ENCODE data around the gene MARCKS. TPM values are rescaled to one million over a fixed set of nuclear protein-coding genes. Genes with fewer than 3 reads are reported as not detected.

The MARCKS gene
- polyA plus RNA-seq, 2 of the 4 experiments (the other 2 are of a cell fraction) = 21.2 to 39.4 TPM

DNA sequence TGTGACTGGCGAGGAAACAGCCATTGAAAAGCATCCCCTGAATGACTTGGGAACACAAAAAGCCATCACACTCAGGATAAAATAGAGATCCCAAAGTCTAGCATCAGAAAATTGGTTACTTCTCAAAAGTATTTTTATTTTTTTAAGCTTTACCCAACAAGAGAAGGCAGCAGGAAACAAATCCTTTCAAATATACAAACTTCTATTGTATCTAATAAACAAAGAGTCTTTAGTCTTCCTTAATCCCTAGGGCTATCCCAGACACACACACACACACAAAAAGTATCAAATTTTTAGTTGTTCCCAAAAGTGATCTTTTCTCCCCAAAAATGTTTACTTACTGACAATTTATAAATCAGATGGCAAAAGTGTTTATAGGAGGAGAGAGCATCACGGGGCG, 33.2 kb upstream of the MARCKS start:
- CTCF ChIA-PET = interaction anchor here (0.7 to 0.9 kb wide), 2 partner anchors 13 to 1737 kb away, joined by 3 read pairs; no protein-coding TSS in a partner anchor
- TF ChIP-seq CHD4 (IDR thresholded peaks at IDR 0.05; ENCODE audit: borderline replicate concordance) (no peak), REST (IDR thresholded peaks at IDR 0.05) (no peak), ZSCAN20 (CRISPR knock-in tag; IDR thresholded peaks at IDR 0.05) (no peak), NFE2L2 (conservative IDR thresholded peaks at IDR 0.05; ENCODE audit: low read length) (no peak), CEBPB (IDR thresholded peaks at IDR 0.05) (no peak), MAFK (IDR thresholded peaks at IDR 0.05; ENCODE audit: partially characterized antibody) (no peak), POLR2A (IDR thresholded peaks at IDR 0.05; ENCODE audit: low read length) (no peak), EP300 (IDR thresholded peaks at IDR 0.05) (no peak), NPAS2 (CRISPR knock-in tag; IDR thresholded peaks at IDR 0.05; ENCODE audit: borderline replicate concordance) (no peak), NR3C1 (IDR thresholded peaks at IDR 0.05) (no peak), SMC3 (IDR thresholded peaks at IDR 0.05) (no peak), RCOR1 (IDR thresholded peaks at IDR 0.05; ENCODE audit: low read depth, low read length) (no peak), RFX5 (IDR thresholded peaks at IDR 0.05) (no peak), EHMT2 (IDR thresholded peaks at IDR 0.05; ENCODE audit: low read depth) (no peak), ZC3H11A (IDR thresholded peaks at IDR 0.05) (no peak), HDAC2 (IDR thresholded peaks at IDR 0.05) (no peak), GATA3 (IDR thresholded peaks at IDR 0.05; ENCODE audit: borderline replicate concordance) (no peak)
- TF ChIP-seq, protein P1, sequence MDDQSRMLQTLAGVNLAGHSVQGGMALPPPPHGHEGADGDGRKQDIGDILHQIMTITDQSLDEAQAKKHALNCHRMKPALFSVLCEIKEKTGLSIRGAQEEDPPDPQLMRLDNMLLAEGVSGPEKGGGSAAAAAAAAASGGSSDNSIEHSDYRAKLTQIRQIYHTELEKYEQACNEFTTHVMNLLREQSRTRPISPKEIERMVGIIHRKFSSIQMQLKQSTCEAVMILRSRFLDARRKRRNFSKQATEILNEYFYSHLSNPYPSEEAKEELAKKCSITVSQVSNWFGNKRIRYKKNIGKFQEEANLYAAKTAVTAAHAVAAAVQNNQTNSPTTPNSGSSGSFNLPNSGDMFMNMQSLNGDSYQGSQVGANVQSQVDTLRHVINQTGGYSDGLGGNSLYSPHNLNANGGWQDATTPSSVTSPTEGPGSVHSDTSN (IDR thresholded peaks at IDR 0.05) = no peak
- TF ChIP-seq, protein P2, sequence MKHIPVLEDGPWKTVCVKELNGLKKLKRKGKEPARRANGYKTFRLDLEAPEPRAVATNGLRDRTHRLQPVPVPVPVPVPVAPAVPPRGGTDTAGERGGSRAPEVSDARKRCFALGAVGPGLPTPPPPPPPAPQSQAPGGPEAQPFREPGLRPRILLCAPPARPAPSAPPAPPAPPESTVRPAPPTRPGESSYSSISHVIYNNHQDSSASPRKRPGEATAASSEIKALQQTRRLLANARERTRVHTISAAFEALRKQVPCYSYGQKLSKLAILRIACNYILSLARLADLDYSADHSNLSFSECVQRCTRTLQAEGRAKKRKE (CRISPR knock-in tag; IDR thresholded peaks at IDR 0.05; ENCODE audit: low read depth) = no peak
- DNase-seq (ENCODE audit: low read depth in 1 of 2, low spot score in 1 of 2) (no peak), ATAC-seq (no peak), FAIRE-seq (no peak)
- POLR2A ChIA-PET = no interaction called here
- WGBS (ENCODE audit: missing lambda C conversion rate) = 94% methylated on average over 3 of the region's 3 CpGs
- Histone ChIP-seq H3K4me3 (no peak overlapping the region), H3K4me1 (peaks cover 11% of the 10 kb centered on the region), H3K27ac (no peak overlapping the region), H3K9me3 (no peaks in the 10 kb centered on the region), H3K4me2 (no peak overlapping the region)

DNA sequence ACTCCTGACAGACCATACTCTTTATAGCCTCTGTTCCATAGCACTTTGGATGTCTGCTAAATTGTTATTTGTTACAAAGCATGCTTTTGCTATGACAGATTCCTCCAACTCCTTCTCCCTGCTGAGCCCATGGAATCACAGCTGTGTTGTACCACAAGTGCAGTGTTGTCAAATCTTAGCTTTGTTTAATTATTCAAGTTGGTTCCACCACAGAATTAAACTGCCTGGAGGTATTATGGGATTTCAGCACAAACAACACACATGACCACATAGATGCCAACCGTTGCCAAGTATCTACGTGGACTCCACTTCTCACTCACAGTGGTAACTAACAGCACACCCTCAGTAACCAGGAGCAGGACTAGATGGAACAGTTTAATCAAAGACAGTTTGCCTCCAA, 32.7 kb upstream of the MARCKS start:
- FAIRE-seq (no peak), ATAC-seq (no peak), DNase-seq (ENCODE audit: low read depth in 1 of 2, low spot score in 1 of 2) (no peak)
- TF ChIP-seq SMC3 (IDR thresholded peaks at IDR 0.05) (no peak), POLR2A (IDR thresholded peaks at IDR 0.05; ENCODE audit: low read length) (no peak), RAD21 (conservative IDR thresholded peaks at IDR 0.05 in 1 of 2, IDR thresholded peaks at IDR 0.05 in 1 of 2) (no peak), E2F6 (IDR thresholded peaks at IDR 0.05; ENCODE audit: borderline replicate concordance, low read depth) (no peak)
- POLR2A ChIA-PET = no interaction called here
- CTCF ChIA-PET = interaction anchor here (0.9 kb wide), 1 partner anchor 1738 kb away, joined by 3 read pairs; no protein-coding TSS in a partner anchor
- Histone ChIP-seq H3K4me1 (peaks cover 8% of the 10 kb centered on the region), H3K4me3 (no peak overlapping the region), H3K27ac (no peak overlapping the region), H3K9me3 (no peaks in the 10 kb centered on the region), H3K4me2 (no peak overlapping the region)
- WGBS (ENCODE audit: missing lambda C conversion rate) = 78% methylated on average over 2 of the region's 2 CpGs

Data from A549 (cell line).